Measurements from ENCODE around the gene NAAA. TPM values are rescaled to one million over a fixed set of nuclear protein-coding genes. Genes with fewer than 3 reads are reported as not detected.
A peak's percentile ranks its signal among the peaks of the same experiment; 100 is the strongest.

The NAAA gene
- total RNA-seq, 2 donors from 2014 or later: 12.3 to 13.8 TPM

DNA sequence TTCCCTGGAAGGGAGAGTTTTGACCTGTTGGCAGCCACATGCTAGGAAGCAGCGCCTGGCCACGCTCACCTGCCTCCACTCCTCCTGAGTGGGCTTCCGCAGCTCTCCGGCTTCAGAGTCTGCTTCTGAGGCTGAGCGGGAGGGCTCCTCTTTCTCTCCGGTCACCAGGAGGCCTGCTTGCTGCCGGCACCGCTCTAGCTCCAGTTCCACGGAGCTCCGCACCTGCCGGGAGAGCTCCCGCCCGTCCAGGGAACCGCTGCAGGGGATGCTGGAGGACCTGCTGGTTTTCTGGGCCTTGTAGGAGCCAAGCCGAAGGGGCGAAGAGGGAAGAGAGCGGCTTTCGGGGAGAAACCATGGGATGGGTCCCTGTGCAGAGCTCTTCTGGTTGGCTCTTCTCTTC is 64.6 kb downstream of the NAAA start:
- intact Hi-C loops (cut with DNase I): no loop called here
- ATAC-seq: no peak
- DNase-seq: no peak

- peak in 1 of 2 donors; percentile 77 for ATAC-seq
- no peak for DNase-seq
- intact Hi-C loops (cut with DNase I): no loop called here
Measured at GRCh38 chr4:75869100-75869499, 71.7 kb downstream of the NAAA start.

DNA sequence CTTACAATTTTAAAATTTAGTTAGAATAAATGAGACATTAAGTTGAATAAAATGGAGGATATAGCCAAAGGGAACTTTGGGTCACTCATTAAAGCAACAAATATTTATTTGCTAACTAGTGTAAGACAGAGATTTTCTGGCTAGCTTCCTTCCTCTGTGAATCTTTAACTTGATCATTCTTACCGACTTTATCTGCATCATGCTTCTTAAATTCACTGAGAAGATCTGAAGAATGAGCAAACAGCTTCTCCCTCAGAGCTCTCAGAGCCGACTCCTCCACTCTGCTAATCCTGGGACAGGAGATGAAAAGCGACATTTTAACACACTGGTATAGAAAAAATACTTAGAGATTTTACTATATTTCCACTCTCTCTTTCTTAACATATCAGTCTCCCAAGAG is 73.7 kb downstream of the NAAA start:
- DNase-seq (no peak), ATAC-seq (no peak)
- intact Hi-C loops (cut with DNase I): no loop called here

Other genes with a start within 250 kb of the NAAA start
- gene USO1, start 216.4 kb downstream of the NAAA start, total RNA-seq: 10 to 100 TPM; 77.9 to 84.5 TPM
- gene PPEF2, start 38.6 kb downstream of the NAAA start, total RNA-seq: not detected
- 10 to 100 TPM; 21.0 to 31.6 TPM for gene SDAD1, start 49.9 kb upstream of the NAAA start, total RNA-seq
- gene CXCL9, start 66.5 kb upstream of the NAAA start, total RNA-seq: under 1 TPM; 0.38 to 0.50 TPM
- under 1 TPM; 0.27 to 0.76 TPM for gene CXCL10, start 82.5 kb upstream of the NAAA start, total RNA-seq
- gene CXCL11, start 95.1 kb upstream of the NAAA start, total RNA-seq: under 1 TPM in 1 of 2 donors, not detected in 1; 0.16 TPM
- gene ART3, start 133.7 kb upstream of the NAAA start, total RNA-seq: 10 to 100 TPM; 23.4 to 41.2 TPM
- gene NUP54, start 207.4 kb upstream of the NAAA start, total RNA-seq: 10 to 100 TPM; 20.0 to 23.0 TPM

Measured in left cardiac atrium (tissue), 4 donors.